GM23338 (cell line): ENCODE results near the gene TOGARAM1.

Experiments used
- CREB1 ChIP-seq: fragments of 250-450 bp; sonication (Bioruptor Pico); IDR thresholded peaks from 2 replicates; pipeline ENCODE4 v1.5.0; 2020; ENCODE audit warnings: low read depth, mild to moderate bottlenecking, moderate library complexity
- ETS1 ChIP-seq: IDR thresholded peaks from 2 replicates; pipeline ENCODE4 v1.6.1; 2016; ENCODE audit warnings: antibody characterized with exemption
- EZH2 ChIP-seq: fragments of 200-600 bp; sonication (generic); IDR thresholded peaks from one replicate; pipeline ENCODE4 v1.8.0; 2017; ENCODE audit warnings: antibody characterized with exemption, mild to moderate bottlenecking, low read depth; ENCODE audit not compliant: unreplicated experiment
- EZH2phosphoT487 ChIP-seq: fragments of 200-600 bp; sonication (generic); IDR thresholded peaks from one replicate; pipeline ENCODE4 v1.8.1; 2018; ENCODE audit warnings: antibody characterized with exemption; ENCODE audit not compliant: unreplicated experiment
- JUNB ChIP-seq: IDR thresholded peaks from one replicate; pipeline ENCODE4 v1.6.1; 2016; ENCODE audit warnings: antibody characterized with exemption; ENCODE audit not compliant: unreplicated experiment
- POLR2AphosphoS5 ChIP-seq: IDR thresholded peaks from 2 replicates; pipeline ENCODE4 v1.6.1; 2016; ENCODE audit warnings: antibody characterized with exemption, low read depth
- TF ChIP-seq, protein P1 (sequence below), 2 experiments: fragments of 200-600 bp in 1 of 2; sonication (generic) in 1 of 2; conservative IDR thresholded peaks; 2 replicates each; pipeline versions ENCODE4 v1.5.1 to v1.6.1; 2016 to 2017; ENCODE audit warnings: antibody characterized with exemption in 2 of 2, low read depth in 2 of 2, mild to moderate bottlenecking in 2 of 2, moderate library complexity in 1 of 2
- TF ChIP-seq, protein P2 (sequence below): IDR thresholded peaks from one replicate; pipeline ENCODE4 v1.6.1; 2018; ENCODE audit warnings: antibody characterized with exemption; ENCODE audit not compliant: unreplicated experiment

DNA sequence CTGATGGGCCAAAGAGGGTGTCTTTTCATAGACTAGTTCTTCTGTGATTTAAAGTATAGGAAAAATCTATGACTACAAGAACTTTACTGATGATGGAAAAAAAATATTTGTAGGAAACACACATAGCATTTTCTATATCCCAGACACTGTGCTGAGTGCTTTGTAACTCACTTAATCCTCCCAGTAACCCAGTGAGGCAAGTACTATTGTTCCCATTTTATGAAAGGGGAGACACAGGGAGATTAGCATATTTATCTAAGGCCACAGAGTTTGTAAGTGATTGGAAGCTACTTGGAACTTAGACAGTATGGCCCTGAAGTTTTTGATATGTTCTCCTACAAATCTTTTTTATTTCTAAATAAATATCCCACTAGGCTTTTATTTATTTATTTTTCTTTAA is 141.8 kb downstream of the TOGARAM1 start:
- TF ChIP-seq, protein P1, sequence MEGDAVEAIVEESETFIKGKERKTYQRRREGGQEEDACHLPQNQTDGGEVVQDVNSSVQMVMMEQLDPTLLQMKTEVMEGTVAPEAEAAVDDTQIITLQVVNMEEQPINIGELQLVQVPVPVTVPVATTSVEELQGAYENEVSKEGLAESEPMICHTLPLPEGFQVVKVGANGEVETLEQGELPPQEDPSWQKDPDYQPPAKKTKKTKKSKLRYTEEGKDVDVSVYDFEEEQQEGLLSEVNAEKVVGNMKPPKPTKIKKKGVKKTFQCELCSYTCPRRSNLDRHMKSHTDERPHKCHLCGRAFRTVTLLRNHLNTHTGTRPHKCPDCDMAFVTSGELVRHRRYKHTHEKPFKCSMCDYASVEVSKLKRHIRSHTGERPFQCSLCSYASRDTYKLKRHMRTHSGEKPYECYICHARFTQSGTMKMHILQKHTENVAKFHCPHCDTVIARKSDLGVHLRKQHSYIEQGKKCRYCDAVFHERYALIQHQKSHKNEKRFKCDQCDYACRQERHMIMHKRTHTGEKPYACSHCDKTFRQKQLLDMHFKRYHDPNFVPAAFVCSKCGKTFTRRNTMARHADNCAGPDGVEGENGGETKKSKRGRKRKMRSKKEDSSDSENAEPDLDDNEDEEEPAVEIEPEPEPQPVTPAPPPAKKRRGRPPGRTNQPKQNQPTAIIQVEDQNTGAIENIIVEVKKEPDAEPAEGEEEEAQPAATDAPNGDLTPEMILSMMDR (conservative IDR thresholded peaks at IDR 0.05; ENCODE audit: low read depth in 2 of 2), result no peak
- TF ChIP-seq EZH2phosphoT487 (no peak), POLR2AphosphoS5 (no peak), CREB1 (CRISPR knock-in tag) (no peak), EZH2 (no peak), JUNB (no peak), ETS1 (no peak)
- TF ChIP-seq, protein P2, sequence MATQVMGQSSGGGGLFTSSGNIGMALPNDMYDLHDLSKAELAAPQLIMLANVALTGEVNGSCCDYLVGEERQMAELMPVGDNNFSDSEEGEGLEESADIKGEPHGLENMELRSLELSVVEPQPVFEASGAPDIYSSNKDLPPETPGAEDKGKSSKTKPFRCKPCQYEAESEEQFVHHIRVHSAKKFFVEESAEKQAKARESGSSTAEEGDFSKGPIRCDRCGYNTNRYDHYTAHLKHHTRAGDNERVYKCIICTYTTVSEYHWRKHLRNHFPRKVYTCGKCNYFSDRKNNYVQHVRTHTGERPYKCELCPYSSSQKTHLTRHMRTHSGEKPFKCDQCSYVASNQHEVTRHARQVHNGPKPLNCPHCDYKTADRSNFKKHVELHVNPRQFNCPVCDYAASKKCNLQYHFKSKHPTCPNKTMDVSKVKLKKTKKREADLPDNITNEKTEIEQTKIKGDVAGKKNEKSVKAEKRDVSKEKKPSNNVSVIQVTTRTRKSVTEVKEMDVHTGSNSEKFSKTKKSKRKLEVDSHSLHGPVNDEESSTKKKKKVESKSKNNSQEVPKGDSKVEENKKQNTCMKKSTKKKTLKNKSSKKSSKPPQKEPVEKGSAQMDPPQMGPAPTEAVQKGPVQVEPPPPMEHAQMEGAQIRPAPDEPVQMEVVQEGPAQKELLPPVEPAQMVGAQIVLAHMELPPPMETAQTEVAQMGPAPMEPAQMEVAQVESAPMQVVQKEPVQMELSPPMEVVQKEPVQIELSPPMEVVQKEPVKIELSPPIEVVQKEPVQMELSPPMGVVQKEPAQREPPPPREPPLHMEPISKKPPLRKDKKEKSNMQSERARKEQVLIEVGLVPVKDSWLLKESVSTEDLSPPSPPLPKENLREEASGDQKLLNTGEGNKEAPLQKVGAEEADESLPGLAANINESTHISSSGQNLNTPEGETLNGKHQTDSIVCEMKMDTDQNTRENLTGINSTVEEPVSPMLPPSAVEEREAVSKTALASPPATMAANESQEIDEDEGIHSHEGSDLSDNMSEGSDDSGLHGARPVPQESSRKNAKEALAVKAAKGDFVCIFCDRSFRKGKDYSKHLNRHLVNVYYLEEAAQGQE, result no peak
